ENCODE data around the gene PRM3.

PRM3 gene

DNA sequence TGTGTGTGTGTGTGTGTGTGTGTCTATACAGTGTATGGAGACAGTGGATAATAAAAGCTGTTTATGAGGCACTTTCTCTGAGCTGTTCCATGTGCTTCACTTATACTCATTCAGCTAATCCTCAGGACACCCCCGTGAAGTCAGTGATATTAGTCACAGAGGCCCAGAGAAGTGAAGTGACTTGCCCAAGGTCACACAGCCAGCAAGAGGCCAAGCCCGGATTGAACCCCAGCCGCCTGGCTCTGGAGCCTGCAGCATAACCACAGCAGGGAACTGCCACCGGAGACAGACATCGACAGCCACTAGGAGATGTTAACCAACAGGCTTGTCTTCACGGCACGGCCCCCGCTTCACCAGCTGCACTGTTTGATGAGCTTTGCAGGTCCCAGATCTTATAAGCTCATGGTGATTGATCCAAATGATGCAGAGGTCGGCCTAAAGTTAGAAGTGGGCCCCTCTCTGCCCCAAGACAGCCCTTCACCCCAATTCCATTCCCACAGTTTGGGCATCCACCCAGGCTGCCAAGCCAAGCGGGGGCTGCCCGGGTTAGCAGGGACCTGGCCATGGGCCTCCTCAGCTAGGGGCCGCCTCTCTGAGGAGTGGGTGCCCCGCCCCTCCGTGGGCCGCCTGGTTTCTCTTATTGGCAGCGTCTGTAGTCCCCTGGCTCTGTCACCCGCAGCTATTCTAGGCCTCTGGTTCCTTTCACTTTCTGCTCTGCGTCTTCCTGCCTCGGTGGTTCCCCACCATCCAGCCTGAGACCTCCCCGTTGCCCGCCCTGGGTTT is 48.3 kb downstream of the PRM3 start:
- DNase-seq (ENCODE audit: low read depth in 2 of 2): peak; percentile 26 to 50

DNA sequence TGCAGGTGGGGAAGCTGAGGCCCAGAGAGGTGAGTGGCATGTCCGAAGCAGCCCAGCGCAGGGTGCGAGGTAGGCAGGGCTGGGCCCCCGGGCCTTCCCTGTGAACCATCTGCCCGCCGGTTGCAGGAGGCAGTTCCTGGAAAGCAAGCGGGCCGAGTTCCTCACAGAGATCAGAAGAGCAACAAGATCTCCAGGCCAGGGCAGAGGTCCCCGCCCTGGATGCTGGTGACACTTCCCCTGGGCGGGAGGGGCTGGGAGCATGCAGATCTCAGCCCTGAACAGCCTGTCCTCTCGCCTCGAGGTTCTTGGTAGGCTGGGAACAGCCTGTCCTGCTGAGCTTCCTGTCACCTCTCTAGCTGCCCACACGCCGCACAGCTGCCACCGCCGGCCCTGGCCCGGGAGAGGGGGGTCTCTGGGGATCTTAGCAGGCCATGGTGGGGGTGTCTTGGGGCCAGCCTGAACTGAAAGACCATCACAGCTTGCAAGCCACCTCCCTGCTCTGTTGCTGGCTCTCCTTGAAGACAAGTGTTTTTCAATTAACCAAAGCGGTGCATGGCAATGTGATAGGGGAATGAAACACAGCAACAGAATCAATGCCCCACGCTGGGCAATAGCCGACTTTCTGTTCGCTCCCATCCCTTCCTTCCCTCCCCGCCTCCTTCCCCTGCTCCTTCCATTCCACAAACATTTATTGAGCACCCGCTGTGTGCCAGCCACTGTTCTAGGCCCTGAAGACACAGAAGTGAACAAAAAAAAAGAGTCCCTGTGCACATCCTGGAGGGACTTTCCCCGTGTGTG is 49.1 kb downstream of the PRM3 start:
- DNase-seq (ENCODE audit: low read depth in 2 of 2): peak; percentile 21 to 29

Measured in stimulated activated CD8-positive, alpha-beta memory T cell treated with anti-CD3 and anti-CD28 coated beads, Interleukin-7, amount 100 ng/mL, for 1 hour (primary cell).